ENCODE data around the gene PHLPP2. TPM values are rescaled to one million over a fixed set of nuclear protein-coding genes. Genes with fewer than 3 reads are reported as not detected.
"Not testable (repeated sequence)": the region's sequence is repeated elsewhere in the genome, so short reads cannot be mapped to it uniquely, and the experiment has no call there.

Gene PHLPP2
- total and polyA plus RNA-seq, 7 donors = 0.96 to 5.2 (median 3.7) TPM

DNA sequence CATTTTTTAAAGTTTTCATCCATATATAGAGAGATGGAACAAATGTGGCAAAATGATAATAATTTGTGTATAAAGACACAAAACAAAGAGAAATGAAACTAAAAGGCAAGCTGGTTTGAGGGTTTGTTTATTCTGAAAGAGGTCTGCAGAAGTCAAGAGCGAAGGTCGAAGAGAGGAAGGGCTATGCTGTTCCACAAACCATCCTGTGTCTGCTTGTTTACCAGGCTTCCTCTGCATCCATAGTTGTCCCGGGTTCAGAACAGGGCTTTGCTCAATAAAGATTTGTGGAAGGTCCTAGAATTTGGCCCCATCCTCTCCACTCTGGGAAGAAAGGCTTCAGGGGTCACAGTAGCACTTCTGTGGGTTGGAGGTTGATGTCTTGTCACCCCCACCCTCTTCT lies 100.9 kb downstream of the PHLPP2 start:
- Histone ChIP-seq H3K4me1 (no peaks in the 10 kb centered on the region), H3K4me3 (no peak overlapping the region), H3K27ac (no peak overlapping the region), H3K9me3 (no peaks in the 10 kb centered on the region), H3K36me3 (ENCODE audit: insufficient read depth in 1 of 2, low read depth in 1 of 2) (no peaks in the 10 kb centered on the region), H3K27me3 (ENCODE audit: insufficient read depth in 3 of 3, low read length in 2 of 3) (peaks cover 0 to 51% (median 17%) of the 10 kb centered on the region in 3 donors)
- DNase-seq = no peak
- intact Hi-C loops (cut with DNase I) = no loop called here
- TF ChIP-seq, protein P1, sequence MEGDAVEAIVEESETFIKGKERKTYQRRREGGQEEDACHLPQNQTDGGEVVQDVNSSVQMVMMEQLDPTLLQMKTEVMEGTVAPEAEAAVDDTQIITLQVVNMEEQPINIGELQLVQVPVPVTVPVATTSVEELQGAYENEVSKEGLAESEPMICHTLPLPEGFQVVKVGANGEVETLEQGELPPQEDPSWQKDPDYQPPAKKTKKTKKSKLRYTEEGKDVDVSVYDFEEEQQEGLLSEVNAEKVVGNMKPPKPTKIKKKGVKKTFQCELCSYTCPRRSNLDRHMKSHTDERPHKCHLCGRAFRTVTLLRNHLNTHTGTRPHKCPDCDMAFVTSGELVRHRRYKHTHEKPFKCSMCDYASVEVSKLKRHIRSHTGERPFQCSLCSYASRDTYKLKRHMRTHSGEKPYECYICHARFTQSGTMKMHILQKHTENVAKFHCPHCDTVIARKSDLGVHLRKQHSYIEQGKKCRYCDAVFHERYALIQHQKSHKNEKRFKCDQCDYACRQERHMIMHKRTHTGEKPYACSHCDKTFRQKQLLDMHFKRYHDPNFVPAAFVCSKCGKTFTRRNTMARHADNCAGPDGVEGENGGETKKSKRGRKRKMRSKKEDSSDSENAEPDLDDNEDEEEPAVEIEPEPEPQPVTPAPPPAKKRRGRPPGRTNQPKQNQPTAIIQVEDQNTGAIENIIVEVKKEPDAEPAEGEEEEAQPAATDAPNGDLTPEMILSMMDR (IDR thresholded peaks at IDR 0.05) = no peak
- ATAC-seq = no peak
- 63 to 75% (median 73%) methylated on average over 3 of the region's 3 CpGs for WGBS, 3 donors

DNA sequence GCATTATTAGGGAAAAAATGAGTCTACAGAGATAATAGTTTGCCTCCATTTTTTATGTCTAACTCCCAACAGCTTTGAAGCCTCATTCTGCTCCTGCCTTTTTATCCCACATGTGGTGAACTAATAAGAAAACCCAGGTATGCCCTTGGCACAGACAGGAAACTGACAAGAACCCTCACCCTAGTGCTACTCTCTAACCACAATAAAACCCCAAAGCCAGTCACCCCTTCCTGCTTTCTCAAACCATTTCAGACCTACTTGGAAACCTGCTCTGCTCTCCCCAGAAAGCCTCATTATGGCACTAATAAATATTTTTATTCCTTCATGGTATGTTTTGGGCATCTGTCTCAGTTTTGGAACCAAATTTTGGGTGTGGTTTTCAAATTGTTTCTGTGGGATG lies 102.4 kb downstream of the PHLPP2 start:
- ATAC-seq = no peak

DNA sequence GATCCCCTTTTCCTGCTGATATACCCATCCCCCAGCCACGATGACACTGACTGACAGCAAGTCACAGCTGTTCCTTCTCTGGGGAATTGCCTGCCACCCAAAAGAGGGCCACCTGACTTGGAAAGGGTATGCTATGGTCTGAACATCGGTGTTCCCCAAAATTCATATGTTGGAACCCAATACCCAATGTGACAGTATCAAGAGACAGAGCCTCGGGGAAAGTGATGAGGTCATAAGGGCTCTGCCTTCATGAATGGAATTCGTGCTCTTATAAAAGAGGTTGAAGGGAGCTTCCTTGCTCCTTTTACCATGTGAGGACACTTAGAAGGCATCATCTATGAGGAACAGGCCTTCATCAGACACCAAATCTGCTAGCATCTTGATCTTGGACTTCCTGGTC lies 106.1 kb downstream of the PHLPP2 start:
- DNase-seq = no peak

More for the DNA sequence above, 102.4 kb downstream of the PHLPP2 start:
- TF ChIP-seq, protein P1 (IDR thresholded peaks at IDR 0.05) = no peak
- H3K27ac ChIP-seq = no peak overlapping the region
- no peak for DNase-seq
- intact Hi-C loops (cut with DNase I) = no loop called here
- H3K9me3 ChIP-seq = no peaks in the 10 kb centered on the region
- H3K27me3 ChIP-seq (ENCODE audit: insufficient read depth in 3 of 3, low read length in 2 of 3) = peaks cover 0 to 37% (median 17%) of the 10 kb centered on the region in 3 donors
- H3K36me3 ChIP-seq (ENCODE audit: insufficient read depth in 1 of 2, low read depth in 1 of 2) = no peaks in the 10 kb centered on the region
- no peaks in the 10 kb centered on the region for H3K4me1 ChIP-seq
- H3K4me3 ChIP-seq = no peak overlapping the region

GRCh38 chr16:71614956-71615355 lies 109.5 kb downstream of the PHLPP2 start:
- not testable (repeated sequence) for H3K9me3 ChIP-seq; ATAC-seq; H3K36me3 ChIP-seq (ENCODE audit: insufficient read depth in 1 of 2, low read depth in 1 of 2); H3K27ac ChIP-seq; H3K4me3 ChIP-seq; H3K4me1 ChIP-seq; DNase-seq
- intact Hi-C loops (cut with DNase I) = loop anchor here (5.0 to 10.0 kb wide), 2 partner anchors 200 to 867 kb away; no protein-coding TSS in a partner anchor
- 83 to 85% (median 85%) methylated on average over 7 to 8 of the region's 8 CpGs for WGBS, 3 donors
- H3K27me3 ChIP-seq (ENCODE audit: insufficient read depth in 3 of 3, low read length in 2 of 3) = peaks cover 0 to 24% (median 0%) of the 10 kb centered on the region in 3 donors

More for the DNA sequence above, 106.1 kb downstream of the PHLPP2 start:
- no peaks in the 10 kb centered on the region for H3K9me3 ChIP-seq
- intact Hi-C loops (cut with DNase I) = loop anchor here (5.0 to 10.0 kb wide), 2 partner anchors 204 to 864 kb away; no protein-coding TSS in a partner anchor
- no peaks in the 10 kb centered on the region for H3K36me3 ChIP-seq (ENCODE audit: insufficient read depth in 1 of 2, low read depth in 1 of 2)
- H3K27me3 ChIP-seq (ENCODE audit: insufficient read depth in 3 of 3, low read length in 2 of 3) = peaks cover 0 to 21% (median 0%) of the 10 kb centered on the region in 3 donors
- TF ChIP-seq, protein P1 (IDR thresholded peaks at IDR 0.05) = no peak
- ATAC-seq = no peak
- H3K4me3 ChIP-seq = no peak overlapping the region
- no peak overlapping the region for H3K27ac ChIP-seq
- 61 to 69% (median 67%) methylated on average over 4 of the region's 4 CpGs for WGBS, 3 donors
- H3K4me1 ChIP-seq = no peaks in the 10 kb centered on the region

- WGBS, 3 donors = 13 to 14% (median 13%) methylated on average over 19 of the region's 19 CpGs
- Histone ChIP-seq H3K4me1 (no peaks in the 10 kb centered on the region), H3K36me3 (ENCODE audit: insufficient read depth in 1 of 2, low read depth in 1 of 2) (no peaks in the 10 kb centered on the region), H3K27ac (no peak overlapping the region), H3K9me3 (no peaks in the 10 kb centered on the region), H3K4me3 (no peak overlapping the region), H3K27me3 (ENCODE audit: insufficient read depth in 3 of 3, low read length in 2 of 3) (peaks cover 0 to 24% (median 2%) of the 10 kb centered on the region in 3 donors)
- intact Hi-C loops (cut with DNase I) = loop anchor here in 1 of 2 donors (10.0 kb wide), 1 partner anchor 196 kb away; no protein-coding TSS in a partner anchor
- TF ChIP-seq, protein P1 (IDR thresholded peaks at IDR 0.05) = peak; percentile 65
- ATAC-seq (peak in 2 of 4 donors; percentile 55 to 67), DNase-seq (peak; percentile 50 to 68)
These were observed 113.3 kb downstream of the PHLPP2 start for GRCh38 chr16:71610936-71611871.
